Raji (cell line): Measurements from ENCODE around the gene LRRC56.

Experiments used
- POLR2A ChIP-seq: IDR thresholded peaks from 2 replicates; pipeline ENCODE4 v1.6.1; 2011; ENCODE audit warnings: low read depth, low read length, control low read depth; ENCODE audit not compliant: insufficient read depth

The LRRC56 gene

GRCh38 chr11:506995-507726 is 30.2 kb upstream of the LRRC56 start, which contains the start of gene RNH1:
Gene RNH1, minus strand, starts transcription at chr11:507242. Its CDS starts 5,080 bp downstream, at chr11:502162.
- peak; percentile 84 for TF ChIP-seq POLR2A

DNA sequence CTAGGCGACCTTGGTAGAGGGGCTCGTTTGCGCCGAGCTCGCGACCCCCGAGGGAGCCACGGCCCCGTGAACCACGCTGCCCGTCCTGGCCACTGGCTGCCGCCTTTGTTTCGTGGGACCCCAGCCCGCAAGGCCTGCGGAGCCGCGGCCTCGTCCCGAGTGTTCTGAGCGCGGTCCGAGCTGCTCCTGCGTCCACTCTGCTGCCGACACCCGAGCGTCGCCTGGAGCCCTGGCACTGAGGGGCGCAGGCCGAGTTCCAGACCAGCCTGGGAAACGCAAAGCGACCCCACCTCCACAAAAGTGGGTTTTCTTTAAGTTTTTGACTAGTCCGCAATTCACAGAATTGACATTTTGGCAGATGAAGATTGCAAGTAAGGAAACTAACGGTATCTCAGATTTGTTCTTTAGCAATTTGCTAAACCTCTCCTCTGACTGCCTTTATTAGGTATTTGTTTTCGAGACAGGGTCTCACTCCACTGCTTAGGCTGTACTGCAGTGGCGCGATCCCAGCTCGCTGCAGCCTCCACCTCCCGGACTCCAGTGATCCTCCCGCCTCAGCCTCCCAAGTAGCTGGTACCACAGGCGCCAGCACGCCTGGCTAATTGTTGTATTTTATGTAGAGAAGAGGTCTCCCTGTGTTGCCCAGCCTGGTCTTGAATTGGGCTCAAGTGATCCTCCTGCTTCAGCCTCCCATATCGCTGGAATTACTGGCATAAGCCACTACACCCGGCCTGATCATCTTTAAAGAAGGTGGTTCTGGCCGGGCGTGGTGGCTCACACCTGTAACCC is 29.4 kb upstream of the LRRC56 start:
- no peak for TF ChIP-seq POLR2A

DNA sequence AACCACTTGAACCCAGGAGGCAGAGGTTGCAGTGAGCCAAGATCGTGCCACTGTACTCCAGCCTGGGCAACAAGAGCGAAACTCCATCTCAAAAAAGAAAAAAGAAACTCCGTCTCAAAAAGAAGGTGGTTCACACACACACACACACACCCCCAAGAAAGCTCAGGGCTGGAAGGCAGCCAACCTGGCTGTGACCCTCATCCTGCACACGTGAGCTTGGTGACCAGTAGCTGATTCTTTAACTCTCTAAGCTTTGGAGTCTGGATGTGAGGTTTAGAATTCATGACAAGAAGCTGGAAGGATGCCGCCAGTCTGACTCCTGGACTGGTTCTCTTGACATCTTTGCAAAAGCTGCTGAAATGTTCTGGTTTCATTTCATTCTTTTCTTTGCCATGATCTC is 28.4 kb upstream of the LRRC56 start:
- no peak for TF ChIP-seq POLR2A

- TF ChIP-seq POLR2A, result no peak
These were observed 24.3 kb upstream of the LRRC56 start for GRCh38 chr11:512761-513595.

- TF ChIP-seq POLR2A, result no peak
These were observed 22.7 kb upstream of the LRRC56 start for GRCh38 chr11:514606-515005.

DNA sequence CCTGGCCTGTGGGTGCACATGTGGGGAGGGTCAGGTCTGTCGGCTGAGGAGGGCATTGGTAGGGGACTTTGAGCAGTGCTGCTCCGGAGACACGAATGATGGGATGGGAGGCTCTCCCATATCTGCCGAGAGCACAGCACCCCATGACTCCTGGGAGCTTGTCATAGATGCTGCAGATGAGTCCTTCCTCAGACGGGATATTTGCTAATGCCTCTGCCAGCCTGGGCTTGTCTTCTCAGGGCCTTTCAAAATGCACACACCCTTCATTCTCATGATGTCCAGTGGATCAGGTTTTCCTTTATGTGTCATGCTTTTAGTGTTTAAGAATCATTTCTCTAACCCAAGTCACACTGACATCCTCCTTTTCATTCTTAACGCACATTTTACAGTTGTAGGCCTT is 22.2 kb upstream of the LRRC56 start:
- TF ChIP-seq POLR2A, result no peak

DNA sequence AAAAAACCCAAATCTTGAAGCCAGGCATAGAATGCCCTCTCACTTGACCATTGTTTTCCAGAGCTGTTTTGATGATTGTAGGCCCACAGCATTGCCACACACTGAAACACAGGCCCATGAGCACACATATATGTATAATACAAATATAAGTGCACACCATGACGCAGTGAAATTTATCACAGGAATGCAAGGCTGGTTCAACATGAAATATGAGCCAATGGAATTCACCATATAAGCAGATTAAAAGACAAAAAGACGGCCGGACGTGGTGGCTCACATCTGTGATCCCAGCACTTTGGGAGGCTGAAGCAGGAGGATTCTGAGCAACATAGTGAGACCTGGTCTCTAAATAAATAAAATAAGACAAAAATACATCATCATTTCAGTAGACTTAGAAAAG is 20.9 kb upstream of the LRRC56 start:
- no peak for TF ChIP-seq POLR2A

- TF ChIP-seq POLR2A, result peak; percentile 76
These were observed 18.7 kb upstream of the LRRC56 start for GRCh38 chr11:518463-519202.

- TF ChIP-seq POLR2A, result no peak
These were observed 16.7 kb upstream of the LRRC56 start for GRCh38 chr11:520428-521176.

DNA sequence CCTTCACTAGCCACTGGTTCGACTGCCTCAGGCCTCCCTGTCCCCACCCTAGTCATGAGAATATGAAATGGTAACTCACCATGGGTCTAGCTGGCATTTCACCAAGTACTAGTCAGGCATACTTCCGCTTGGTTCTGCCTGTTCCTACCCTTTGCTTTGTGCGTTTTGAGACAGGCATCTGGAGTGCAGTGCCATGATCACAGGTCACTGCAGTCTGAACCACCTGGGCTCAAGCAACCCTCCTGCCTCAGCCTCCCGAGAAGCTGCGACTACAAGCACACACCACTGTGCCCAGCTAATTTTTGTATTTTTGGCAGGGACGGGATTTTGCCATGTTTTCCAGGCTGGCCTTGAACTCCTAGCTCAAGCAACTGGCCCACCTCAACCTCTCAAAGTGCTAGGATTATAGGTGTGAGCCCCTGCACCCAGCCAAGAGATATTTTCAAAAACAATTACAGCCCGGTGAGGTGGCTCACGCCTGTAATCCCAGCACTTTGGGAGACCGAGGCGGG is 16.1 kb upstream of the LRRC56 start:
- no peak for TF ChIP-seq POLR2A

GRCh38 chr11:526192-526591 is 11.1 kb upstream of the LRRC56 start:
- no peak for TF ChIP-seq POLR2A

- no peak for TF ChIP-seq POLR2A
These were observed 9.0 kb upstream of the LRRC56 start for GRCh38 chr11:528166-528814.
